Retinal pigment epithelial cell (primary cell): ENCODE data around the gene TYRO3.

Experiments
- DNase-seq: peaks from one replicate; pipeline ENCODE4 v3.0.0-alpha.2; 2010; ENCODE audit warnings: low read depth
- H3K4me3 ChIP-seq: 2 replicates; pipeline ENCODE4 v1.5.1; 2011; ENCODE audit warnings: mild to moderate bottlenecking, low read length, control low read depth, moderate library complexity
- TF ChIP-seq, protein P1 (sequence below): conservative IDR thresholded peaks from 2 replicates; pipeline ENCODE4 v1.5.1; 2011; ENCODE audit warnings: low read depth, low read length, control low read depth, inconsistent platforms

Gene TYRO3

DNA sequence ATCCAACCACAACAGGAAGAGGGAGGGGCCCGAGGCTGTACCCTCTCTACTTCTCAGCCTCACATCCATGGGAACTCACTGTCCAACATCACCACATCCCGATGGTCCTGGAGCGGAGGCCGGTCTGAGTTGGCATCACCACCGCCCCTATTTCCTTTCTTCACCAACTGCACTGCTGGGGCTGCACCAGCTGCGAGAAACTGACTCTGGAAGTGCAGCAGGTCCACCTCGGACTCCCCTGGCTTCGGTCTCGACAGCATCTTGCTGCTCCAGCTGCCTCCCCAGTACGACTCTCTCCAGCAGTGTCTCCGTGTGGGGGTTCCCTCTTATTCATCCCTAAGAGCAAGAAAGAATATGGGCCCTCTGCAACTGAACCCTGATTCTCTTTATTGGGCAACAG, 22.1 kb upstream of the TYRO3 start:
- H3K4me3 ChIP-seq = no peak overlapping the region
- TF ChIP-seq, protein P1, sequence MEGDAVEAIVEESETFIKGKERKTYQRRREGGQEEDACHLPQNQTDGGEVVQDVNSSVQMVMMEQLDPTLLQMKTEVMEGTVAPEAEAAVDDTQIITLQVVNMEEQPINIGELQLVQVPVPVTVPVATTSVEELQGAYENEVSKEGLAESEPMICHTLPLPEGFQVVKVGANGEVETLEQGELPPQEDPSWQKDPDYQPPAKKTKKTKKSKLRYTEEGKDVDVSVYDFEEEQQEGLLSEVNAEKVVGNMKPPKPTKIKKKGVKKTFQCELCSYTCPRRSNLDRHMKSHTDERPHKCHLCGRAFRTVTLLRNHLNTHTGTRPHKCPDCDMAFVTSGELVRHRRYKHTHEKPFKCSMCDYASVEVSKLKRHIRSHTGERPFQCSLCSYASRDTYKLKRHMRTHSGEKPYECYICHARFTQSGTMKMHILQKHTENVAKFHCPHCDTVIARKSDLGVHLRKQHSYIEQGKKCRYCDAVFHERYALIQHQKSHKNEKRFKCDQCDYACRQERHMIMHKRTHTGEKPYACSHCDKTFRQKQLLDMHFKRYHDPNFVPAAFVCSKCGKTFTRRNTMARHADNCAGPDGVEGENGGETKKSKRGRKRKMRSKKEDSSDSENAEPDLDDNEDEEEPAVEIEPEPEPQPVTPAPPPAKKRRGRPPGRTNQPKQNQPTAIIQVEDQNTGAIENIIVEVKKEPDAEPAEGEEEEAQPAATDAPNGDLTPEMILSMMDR = no peak
- no peak for DNase-seq

DNA sequence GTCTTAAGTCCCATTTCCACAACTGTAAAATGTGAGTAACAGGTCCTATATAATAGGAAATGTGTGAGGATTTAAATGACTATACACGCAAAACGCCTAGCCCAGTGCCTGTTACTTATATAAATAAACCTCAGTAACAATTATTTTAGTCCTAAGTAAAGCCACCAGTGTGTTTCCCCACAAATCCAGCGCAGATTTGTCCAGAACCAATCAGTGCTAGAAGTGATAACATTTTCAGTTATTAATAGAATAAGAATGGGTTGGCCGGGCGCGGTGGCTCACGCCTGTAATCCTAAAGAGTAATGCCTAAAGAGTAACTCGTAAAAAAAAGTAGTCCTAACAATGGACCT, 15.5 kb upstream of the TYRO3 start:
- TF ChIP-seq, protein P1 = no peak
- H3K4me3 ChIP-seq = peak overlapping the region; percentile 98
- no peak for DNase-seq

DNA sequence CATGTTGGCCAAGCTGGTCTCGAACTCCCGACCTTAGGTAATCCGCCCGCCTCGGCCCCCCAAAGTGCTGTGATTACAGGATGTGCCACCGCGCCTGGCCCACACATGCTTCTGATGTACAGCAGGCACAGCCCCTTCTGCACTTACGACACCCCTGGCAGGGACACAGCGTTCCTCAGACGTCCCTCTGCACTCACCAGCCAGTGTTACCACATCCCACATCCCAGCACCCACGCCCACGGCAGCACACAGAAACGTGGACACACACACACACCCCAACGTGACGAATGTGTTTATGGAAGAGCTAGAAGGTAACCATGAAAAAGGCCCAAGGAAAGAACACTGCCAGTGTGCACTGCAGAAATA, 14.4 kb upstream of the TYRO3 start:
- TF ChIP-seq, protein P1 = no peak
- H3K4me3 ChIP-seq = no peak overlapping the region
- DNase-seq = no peak

DNA sequence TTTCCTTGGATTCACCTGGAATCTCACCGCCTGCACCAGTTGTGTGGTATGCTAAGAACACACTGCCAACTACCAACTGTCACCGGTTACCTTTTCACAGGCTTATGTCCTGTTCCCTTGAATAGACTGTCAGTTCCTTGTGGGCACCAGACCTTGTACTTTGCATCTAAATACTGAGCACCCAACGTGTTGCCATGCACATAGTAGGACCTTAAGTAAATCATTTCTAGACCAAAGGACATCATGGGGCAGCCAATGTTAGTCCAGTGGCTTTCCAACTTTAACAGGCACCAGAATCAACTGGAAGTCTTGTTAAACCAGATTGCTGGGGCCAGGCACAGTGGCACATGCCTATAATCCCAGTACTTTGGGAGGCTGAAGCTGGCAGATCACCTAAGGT, 13.8 kb upstream of the TYRO3 start:
- no peak for DNase-seq
- no peak overlapping the region for H3K4me3 ChIP-seq
- TF ChIP-seq, protein P1 = no peak

DNA sequence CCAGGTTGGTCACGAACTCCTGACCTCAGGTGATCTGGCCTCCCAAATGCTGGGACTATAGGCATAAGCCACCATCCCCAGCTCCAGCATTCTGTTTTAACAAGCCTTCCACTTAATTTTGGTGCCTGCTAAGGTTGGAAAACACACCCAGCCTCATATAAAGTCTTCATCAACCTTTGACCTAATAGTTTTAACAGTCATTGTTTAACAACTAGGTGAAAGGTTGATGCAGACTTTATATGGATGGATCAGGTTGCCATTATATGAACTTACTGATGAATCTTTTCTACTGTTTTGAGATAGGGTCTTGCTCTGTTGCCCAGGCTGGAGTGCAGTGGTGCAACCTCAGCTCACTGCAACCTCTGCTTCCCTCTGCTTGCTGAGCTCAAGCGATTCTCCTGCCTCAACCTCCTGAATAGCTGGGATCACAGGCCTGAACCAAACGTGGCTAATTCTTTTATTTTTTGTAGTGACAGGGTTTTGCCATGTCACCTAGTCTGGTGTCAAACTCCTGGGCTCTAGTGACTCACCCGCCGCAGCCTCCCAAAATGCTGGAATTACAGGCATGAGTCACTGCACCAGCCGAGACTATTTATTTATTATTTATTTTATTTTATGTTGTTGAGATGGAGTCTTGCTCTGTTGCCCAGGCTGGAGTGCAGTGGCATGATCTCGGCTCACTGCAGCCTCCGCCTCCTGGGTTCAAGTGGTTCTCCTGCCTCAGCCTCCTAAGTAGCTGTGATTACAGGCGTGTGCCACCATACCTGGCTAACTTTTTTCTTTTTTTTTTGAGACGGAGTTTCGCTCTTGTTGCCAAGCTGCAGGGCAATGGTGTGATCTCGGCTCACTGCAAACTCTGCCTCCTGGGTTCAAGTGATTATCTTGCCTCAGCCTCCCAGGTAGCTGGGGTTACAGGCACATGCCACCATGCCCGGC, 11.9 kb upstream of the TYRO3 start:
- H3K4me3 ChIP-seq = no peak overlapping the region
- DNase-seq = no peak
- TF ChIP-seq, protein P1 = no peak

DNA sequence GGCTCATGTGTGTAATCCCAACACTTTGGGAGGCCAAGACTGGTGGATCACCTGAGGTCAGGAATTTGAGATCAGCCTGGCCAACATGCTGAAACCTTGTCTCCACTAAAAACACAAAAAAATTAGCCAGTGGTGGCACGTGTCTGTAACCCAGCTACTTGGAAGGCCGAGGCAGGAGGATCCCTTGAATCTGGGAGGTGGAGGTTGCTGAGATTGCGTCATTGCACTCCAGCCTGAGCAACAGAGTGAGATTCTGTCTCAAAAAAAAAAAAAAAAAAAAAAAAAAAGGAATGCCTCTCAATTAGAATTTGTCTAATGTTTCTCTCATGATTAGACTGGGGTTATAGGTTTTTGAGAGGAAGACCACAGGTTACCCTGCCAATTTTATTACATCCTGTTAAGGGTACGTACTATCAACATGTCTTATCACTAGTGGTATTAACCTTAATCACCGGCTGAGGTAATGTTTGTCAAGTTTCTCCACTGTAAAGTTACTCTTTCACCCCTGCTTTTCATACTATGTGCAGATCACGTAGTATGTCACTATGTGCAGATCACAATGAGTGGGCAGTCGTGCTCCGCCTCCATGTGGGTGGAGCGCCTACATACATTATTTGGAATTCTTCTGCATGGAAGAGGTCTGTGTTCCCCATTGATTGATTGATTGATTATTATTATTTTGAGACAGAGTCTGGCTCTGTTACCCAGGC, 8.8 kb upstream of the TYRO3 start:
- no peak for DNase-seq
- TF ChIP-seq, protein P1 = no peak
- no peak overlapping the region for H3K4me3 ChIP-seq
